ENCODE results near the gene CCNE1. TPM values are rescaled to one million over a fixed set of nuclear protein-coding genes. Genes with fewer than 3 reads are reported as not detected.

CCNE1 gene
- total RNA-seq, 1 experiment from 2014 or later, result 33.2 TPM

- Histone ChIP-seq H3K4me1 (peaks cover 12% of the 10 kb centered on the region), H3K9me3 (no peaks in the 10 kb centered on the region; the same call in 1 of the 2 replicates), H3K4me3 (ENCODE audit: low read depth, low read length) (no peak overlapping the region), H3K27me3 (replicated peaks; ENCODE audit: control insufficient read depth, insufficient read depth, low read length) (no peaks in the 10 kb centered on the region), H3K36me3 (ENCODE audit: control insufficient read depth, insufficient read depth, low read length) (no peaks in the 10 kb centered on the region)
- intact Hi-C loops (cut with micrococcal nuclease; ENCODE audit: unreplicated experiment), result no loop called here
- H3K27ac Mint-ChIP-seq (ENCODE audit: unreplicated experiment), result no peak overlapping the region
- ChIA-PET CTCF (no interaction called here), POLR2A (no interaction called here)
- no peaks in the 10 kb centered on the region for H3K27me3 Mint-ChIP-seq (ENCODE audit: insufficient read depth, unreplicated experiment)
- peaks cover 19% of the 10 kb centered on the region for H3K4me1 Mint-ChIP-seq (ENCODE audit: low read depth, unreplicated experiment)
- no peaks in the 10 kb centered on the region for H3K36me3 Mint-ChIP-seq (ENCODE audit: insufficient read depth, unreplicated experiment)
- H3K4me3 Mint-ChIP-seq (ENCODE audit: unreplicated experiment), result no peak overlapping the region
- TF ChIP-seq CTCF (IDR thresholded peaks at IDR 0.05; ENCODE audit: insufficient read depth in 1 of 2, low read depth in 1 of 2, low read length in 1 of 2, severe bottlenecking in 1 of 2, unreplicated experiment in 1 of 2), result no peak
- no peak for DNase-seq
- no TSS peak for BruUV-seq (replicated peaks)
- no peaks in the 10 kb centered on the region for H3K9me3 Mint-ChIP-seq (ENCODE audit: unreplicated experiment)
These were observed 40.2 kb downstream of the CCNE1 start for GRCh38 chr19:29851769-29852521.

GRCh38 chr19:29854033-29854432, 42.2 kb downstream of the CCNE1 start:
- BruUV-seq (replicated peaks), result no TSS peak
- no peak overlapping the region for H3K4me3 Mint-ChIP-seq (ENCODE audit: unreplicated experiment)
- TF ChIP-seq CTCF (IDR thresholded peaks at IDR 0.05; ENCODE audit: insufficient read depth in 1 of 2, low read depth in 1 of 2, low read length in 1 of 2, severe bottlenecking in 1 of 2, unreplicated experiment in 1 of 2), result no peak
- Histone ChIP-seq H3K4me3 (ENCODE audit: low read depth, low read length) (no peak overlapping the region), H3K9me3 (no peaks in the 10 kb centered on the region; the same call in 1 of the 2 replicates), H3K36me3 (ENCODE audit: control insufficient read depth, insufficient read depth, low read length) (no peaks in the 10 kb centered on the region), H3K27me3 (replicated peaks; ENCODE audit: control insufficient read depth, insufficient read depth, low read length) (no peaks in the 10 kb centered on the region), H3K4me1 (peaks cover 18% of the 10 kb centered on the region)
- H3K9me3 Mint-ChIP-seq (ENCODE audit: unreplicated experiment), result no peaks in the 10 kb centered on the region
- H3K36me3 Mint-ChIP-seq (ENCODE audit: insufficient read depth, unreplicated experiment), result no peaks in the 10 kb centered on the region
- no peak overlapping the region for H3K27ac Mint-ChIP-seq (ENCODE audit: unreplicated experiment)
- CTCF ChIA-PET, result no interaction called here
- H3K4me1 Mint-ChIP-seq (ENCODE audit: low read depth, unreplicated experiment), result peaks cover 22% of the 10 kb centered on the region
- no peak for DNase-seq
- H3K27me3 Mint-ChIP-seq (ENCODE audit: insufficient read depth, unreplicated experiment), result no peaks in the 10 kb centered on the region
- intact Hi-C loops (cut with micrococcal nuclease; ENCODE audit: unreplicated experiment), result no loop called here
- POLR2A ChIA-PET, result no interaction called here

GRCh38 chr19:29855087-29855486, 43.3 kb downstream of the CCNE1 start:
- Mint-ChIP-seq H3K27me3 (ENCODE audit: insufficient read depth, unreplicated experiment) (no peaks in the 10 kb centered on the region), H3K36me3 (ENCODE audit: insufficient read depth, unreplicated experiment) (no peaks in the 10 kb centered on the region), H3K4me3 (ENCODE audit: unreplicated experiment) (no peak overlapping the region), H3K4me1 (ENCODE audit: low read depth, unreplicated experiment) (peaks cover 13% of the 10 kb centered on the region), H3K27ac (ENCODE audit: unreplicated experiment) (no peak overlapping the region), H3K9me3 (ENCODE audit: unreplicated experiment) (no peaks in the 10 kb centered on the region)
- H3K36me3 ChIP-seq (ENCODE audit: control insufficient read depth, insufficient read depth, low read length), result no peaks in the 10 kb centered on the region
- no peak for TF ChIP-seq CTCF (IDR thresholded peaks at IDR 0.05; ENCODE audit: insufficient read depth in 1 of 2, low read depth in 1 of 2, low read length in 1 of 2, severe bottlenecking in 1 of 2, unreplicated experiment in 1 of 2)
- CTCF ChIA-PET, result no interaction called here
- H3K9me3 ChIP-seq, result no peaks in the 10 kb centered on the region; the same call in 1 of the 2 replicates
- no peaks in the 10 kb centered on the region for H3K27me3 ChIP-seq (replicated peaks; ENCODE audit: control insufficient read depth, insufficient read depth, low read length)
- no peak for DNase-seq
- no TSS peak for BruUV-seq (replicated peaks)
- peaks cover 11% of the 10 kb centered on the region for H3K4me1 ChIP-seq
- POLR2A ChIA-PET, result no interaction called here
- H3K4me3 ChIP-seq (ENCODE audit: low read depth, low read length), result no peak overlapping the region
- intact Hi-C loops (cut with micrococcal nuclease; ENCODE audit: unreplicated experiment), result no loop called here
